ENCODE measurements around the gene RSF1.

RSF1 gene

DNA sequence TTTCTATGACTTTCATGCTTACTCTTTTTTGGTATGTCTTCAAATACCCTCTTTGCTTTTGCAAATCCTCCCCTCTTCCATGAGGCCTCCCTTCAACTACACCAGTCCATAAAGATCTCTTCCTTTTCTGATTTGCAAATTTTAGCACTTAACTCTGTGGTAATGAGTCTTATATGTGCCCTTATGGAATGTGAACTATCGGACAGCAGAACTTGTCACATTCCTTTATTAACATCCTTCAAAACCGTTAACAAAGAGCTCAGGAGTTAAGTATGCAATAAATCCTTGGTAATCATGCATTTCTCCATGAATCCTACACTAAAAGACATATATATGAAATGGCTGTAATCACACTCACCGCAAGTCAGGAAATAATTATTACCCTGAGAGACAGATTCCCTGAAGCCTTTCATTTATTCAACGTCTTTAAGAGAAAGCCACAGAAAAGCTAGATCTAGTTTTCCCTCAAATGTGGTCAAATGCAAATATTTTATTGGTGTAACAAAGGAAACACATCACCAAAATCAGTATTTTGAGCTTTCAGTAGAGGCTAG, 190.3 kb downstream of the RSF1 start:
- no peak for DNase-seq (ENCODE audit: low read depth in 4 of 4, low spot score in 1 of 4)

DNA sequence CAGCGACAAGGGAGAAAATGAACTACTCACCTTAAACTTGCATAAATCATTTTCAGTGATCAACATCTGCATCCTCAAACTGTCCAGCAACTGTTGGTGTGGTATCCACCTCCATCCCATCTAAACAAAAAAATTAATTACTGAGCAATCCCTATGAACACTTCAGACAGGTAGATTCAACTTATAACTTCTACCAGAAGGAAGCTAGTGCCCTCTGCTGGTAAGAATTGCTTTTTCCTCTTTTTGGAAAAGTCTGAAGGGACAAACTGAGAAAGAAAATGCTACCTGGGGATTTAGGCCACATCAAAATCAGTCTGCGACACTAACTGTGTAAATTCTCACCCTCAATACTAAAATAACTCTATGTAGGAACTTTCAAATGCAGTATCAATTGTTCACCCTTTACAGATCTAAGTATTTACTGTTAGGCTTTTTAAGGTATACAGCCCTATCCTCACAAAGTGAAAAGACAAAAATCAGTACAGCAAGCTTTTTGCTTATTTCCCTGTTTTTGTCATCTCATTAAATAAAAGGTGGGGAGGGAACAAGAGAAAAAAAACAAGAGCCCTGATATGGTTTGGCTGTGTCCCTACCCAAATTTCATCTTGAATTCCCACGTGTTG, 200.8 kb downstream of the RSF1 start:
- no peak for DNase-seq (ENCODE audit: low read depth in 4 of 4, low spot score in 1 of 4)

GRCh38 chr11:77617892-77618291, 202.6 kb downstream of the RSF1 start:
- no peak for DNase-seq (ENCODE audit: low read depth in 4 of 4, low spot score in 1 of 4)

DNA sequence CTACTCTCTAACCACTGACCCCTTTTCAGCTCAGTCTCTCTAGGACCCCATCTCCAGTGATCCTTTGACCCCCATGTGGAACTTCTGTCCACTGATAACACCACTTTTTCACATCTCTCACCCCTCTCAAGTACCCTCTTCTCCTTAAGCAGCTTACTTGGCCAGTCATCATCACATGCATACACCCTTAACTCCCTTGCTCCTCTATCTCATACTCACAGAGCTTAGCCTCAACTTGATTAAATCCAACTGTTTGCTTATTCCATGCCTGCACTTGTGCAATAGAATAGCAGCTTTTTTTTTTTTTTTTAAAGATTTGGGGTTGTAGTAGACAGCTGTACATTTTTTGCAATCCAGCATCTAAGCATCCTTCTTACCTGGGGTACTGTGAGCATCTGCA, 208.6 kb downstream of the RSF1 start:
- DNase-seq (ENCODE audit: low read depth in 4 of 4, low spot score in 1 of 4): no peak

Data from stimulated activated CD4-positive, alpha-beta T cell treated with anti-CD3 and anti-CD28 coated beads, Interleukin-1b, Interleukin-23, amount 100 ng/mL, for 24 hours (primary cell).